Parathyroid adenoma (tissue), 2 donors: ENCODE measurements around the gene TEDC1.

Experiments
- H2AFZ ChIP-seq: fragments of 300-600 bp; sonication (generic); one replicate; pipeline ENCODE4 v1.7.0; 2017; ENCODE audit warnings: antibody characterized with exemption, mild to moderate bottlenecking
- H3K27ac ChIP-seq: fragments of 300-600 bp; sonication (generic); one replicate; pipeline ENCODE4 v1.7.0; 2017
- H3K27me3 ChIP-seq: fragments of 300-600 bp; sonication (generic); one replicate; pipeline ENCODE4 v1.7.0; 2017; ENCODE audit warnings: low read length; ENCODE audit not compliant: control insufficient read depth, insufficient read depth
- H3K36me3 ChIP-seq: fragments of 300-600 bp; sonication (generic); one replicate; pipeline ENCODE4 v1.7.0; 2017; ENCODE audit warnings: low read length; ENCODE audit not compliant: control insufficient read depth, insufficient read depth
- H3K4me1 ChIP-seq: fragments of 300-600 bp; sonication (generic); one replicate; pipeline ENCODE4 v1.7.0; 2017; ENCODE audit warnings: control low read depth
- H3K4me2 ChIP-seq: fragments of 300-600 bp; sonication (generic); one replicate; pipeline ENCODE4 v1.7.0; 2017; ENCODE audit warnings: low read length
- H3K4me3 ChIP-seq: fragments of 300-600 bp; sonication (generic); one replicate; pipeline ENCODE4 v1.7.0; 2017; ENCODE audit warnings: low read depth, low read length
- H3K79me2 ChIP-seq: fragments of 300-600 bp; sonication (generic); one replicate; pipeline ENCODE4 v1.7.0; 2017; ENCODE audit warnings: control low read depth
- H3K9ac ChIP-seq: fragments of 300-600 bp; sonication (generic); one replicate; pipeline ENCODE4 v1.7.0; 2017; ENCODE audit warnings: mild to moderate bottlenecking
- H3K9me3 ChIP-seq: fragments of 300-600 bp; sonication (generic); one replicate; pipeline ENCODE4 v1.7.0; 2017; ENCODE audit warnings: low read length; ENCODE audit not compliant: control insufficient read depth
- TF ChIP-seq, protein P1 (sequence below): fragments of 300-600 bp; sonication (generic); IDR thresholded peaks from one replicate; pipeline ENCODE4 v1.7.0; 2017; ENCODE audit warnings: antibody characterized with exemption, mild to moderate bottlenecking
- donor health status: primary hyperparathyroidism.

The TEDC1 gene

DNA sequence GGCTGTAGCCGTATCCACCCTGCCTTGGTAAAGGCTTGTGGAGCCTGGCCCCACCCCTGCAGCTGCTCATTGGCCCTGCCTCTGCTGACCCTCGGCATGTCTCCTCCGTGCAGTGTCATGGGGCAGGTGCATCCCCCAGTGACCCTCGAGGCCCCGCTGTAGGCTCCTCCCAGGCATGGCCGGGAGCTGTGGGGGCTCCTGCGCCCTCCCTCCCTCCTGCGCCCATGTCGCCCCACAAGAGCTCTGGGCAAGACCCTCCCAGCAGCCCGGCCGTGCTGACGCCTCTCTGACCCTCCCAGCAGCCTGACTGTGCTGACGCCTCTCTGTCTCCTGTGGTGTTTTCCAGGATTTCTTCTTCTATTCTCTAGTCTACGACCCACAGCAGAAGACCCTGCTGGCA is 37.2 kb upstream of the TEDC1 start:
- Histone ChIP-seq H3K4me3 (no peak overlapping the region), H3K9ac (no peak overlapping the region), H3K4me1 (no peaks in the 10 kb centered on the region), H3K27me3 (no peaks in the 10 kb centered on the region), H3K4me2 (no peak overlapping the region), H3K36me3 (no peaks in the 10 kb centered on the region), H3K27ac (no peak overlapping the region), H2AFZ (no peak overlapping the region), H3K79me2 (peaks cover 4% of the 10 kb centered on the region), H3K9me3 (no peaks in the 10 kb centered on the region)
- TF ChIP-seq, protein P1, sequence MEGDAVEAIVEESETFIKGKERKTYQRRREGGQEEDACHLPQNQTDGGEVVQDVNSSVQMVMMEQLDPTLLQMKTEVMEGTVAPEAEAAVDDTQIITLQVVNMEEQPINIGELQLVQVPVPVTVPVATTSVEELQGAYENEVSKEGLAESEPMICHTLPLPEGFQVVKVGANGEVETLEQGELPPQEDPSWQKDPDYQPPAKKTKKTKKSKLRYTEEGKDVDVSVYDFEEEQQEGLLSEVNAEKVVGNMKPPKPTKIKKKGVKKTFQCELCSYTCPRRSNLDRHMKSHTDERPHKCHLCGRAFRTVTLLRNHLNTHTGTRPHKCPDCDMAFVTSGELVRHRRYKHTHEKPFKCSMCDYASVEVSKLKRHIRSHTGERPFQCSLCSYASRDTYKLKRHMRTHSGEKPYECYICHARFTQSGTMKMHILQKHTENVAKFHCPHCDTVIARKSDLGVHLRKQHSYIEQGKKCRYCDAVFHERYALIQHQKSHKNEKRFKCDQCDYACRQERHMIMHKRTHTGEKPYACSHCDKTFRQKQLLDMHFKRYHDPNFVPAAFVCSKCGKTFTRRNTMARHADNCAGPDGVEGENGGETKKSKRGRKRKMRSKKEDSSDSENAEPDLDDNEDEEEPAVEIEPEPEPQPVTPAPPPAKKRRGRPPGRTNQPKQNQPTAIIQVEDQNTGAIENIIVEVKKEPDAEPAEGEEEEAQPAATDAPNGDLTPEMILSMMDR, result no peak

DNA sequence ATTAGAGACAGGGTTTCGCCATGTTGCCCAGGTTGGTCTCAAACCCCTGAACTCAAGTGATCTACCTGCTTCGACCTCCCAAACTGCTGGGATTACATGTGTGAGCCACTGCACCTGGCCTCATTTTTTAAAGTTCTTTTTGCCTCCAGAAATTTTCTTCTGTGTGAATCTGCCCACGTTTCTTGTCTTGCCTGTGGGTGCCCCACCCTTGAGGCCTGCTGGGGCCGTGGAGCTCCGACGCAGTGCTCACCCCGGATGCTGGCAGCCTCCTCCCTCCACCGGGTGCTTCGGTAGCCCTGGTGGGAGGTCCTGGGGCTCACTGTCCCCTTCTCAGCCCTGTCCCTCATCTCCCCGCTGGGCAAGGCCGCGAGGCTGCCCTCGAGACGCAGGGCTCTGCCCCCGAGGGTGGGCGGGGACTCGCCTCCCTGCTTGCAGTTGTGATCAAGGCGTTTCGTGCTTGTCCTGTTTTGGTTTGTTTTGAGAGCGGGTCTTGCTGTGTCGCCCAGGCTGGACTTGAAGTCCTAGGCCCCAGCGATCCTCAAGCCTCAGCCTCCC is 35.9 kb upstream of the TEDC1 start:
- Histone ChIP-seq H3K4me1 (no peaks in the 10 kb centered on the region), H3K27me3 (no peaks in the 10 kb centered on the region), H3K36me3 (no peaks in the 10 kb centered on the region), H2AFZ (no peak overlapping the region), H3K9me3 (no peaks in the 10 kb centered on the region), H3K79me2 (no peaks in the 10 kb centered on the region), H3K4me2 (no peak overlapping the region), H3K4me3 (no peak overlapping the region), H3K27ac (no peak overlapping the region), H3K9ac (no peak overlapping the region)
- TF ChIP-seq, protein P1, result no peak

DNA sequence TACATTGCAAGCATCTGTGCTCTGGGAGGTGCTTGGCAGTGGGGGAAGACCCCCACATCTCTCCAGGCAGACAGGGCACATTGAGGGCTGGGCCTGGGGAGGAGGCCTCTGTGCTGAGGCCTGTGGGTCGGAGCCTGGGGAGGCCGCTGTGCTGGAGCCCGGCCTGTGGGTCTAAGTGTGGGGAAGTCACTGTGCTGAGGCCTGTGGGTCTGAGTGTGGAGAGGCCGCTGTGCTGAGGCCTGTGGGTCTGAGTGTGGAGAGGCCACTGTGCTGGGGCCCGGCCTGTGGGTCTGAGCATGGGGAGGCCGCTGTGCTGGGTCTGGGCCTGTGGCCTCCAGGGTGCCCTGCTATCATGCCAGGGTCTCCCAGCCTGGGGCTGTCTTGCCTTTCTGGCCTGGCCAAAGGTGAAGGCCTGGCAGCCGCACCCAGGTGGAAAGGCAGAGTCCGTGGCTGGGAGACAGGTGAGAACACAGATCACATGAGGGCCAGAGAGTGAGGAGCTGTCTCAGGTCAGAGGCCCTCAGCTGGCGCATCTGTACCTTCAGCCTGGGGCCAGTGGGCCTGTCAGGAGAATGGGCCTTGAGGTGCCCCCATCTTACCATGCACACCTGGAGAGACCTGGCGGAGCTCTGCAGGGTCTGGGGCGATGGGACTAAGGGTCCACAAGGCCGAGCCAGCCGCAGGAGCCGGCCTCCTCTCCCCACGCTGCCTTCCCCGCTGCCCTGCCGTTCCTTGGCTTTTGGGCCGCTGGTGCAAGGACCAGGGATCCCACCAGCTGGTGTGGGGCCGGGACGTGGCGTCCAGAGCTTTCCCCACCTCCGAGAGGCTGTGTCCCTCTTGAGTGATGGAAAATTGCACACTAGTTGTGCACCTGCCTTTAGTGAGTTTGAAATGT is 35.0 kb upstream of the TEDC1 start:
- Histone ChIP-seq H3K4me3 (no peak overlapping the region), H3K79me2 (no peaks in the 10 kb centered on the region), H3K4me1 (no peaks in the 10 kb centered on the region), H3K9ac (no peak overlapping the region), H2AFZ (no peak overlapping the region), H3K4me2 (no peak overlapping the region), H3K27me3 (no peaks in the 10 kb centered on the region), H3K9me3 (no peaks in the 10 kb centered on the region), H3K27ac (no peak overlapping the region), H3K36me3 (no peaks in the 10 kb centered on the region)
- TF ChIP-seq, protein P1, result no peak

DNA sequence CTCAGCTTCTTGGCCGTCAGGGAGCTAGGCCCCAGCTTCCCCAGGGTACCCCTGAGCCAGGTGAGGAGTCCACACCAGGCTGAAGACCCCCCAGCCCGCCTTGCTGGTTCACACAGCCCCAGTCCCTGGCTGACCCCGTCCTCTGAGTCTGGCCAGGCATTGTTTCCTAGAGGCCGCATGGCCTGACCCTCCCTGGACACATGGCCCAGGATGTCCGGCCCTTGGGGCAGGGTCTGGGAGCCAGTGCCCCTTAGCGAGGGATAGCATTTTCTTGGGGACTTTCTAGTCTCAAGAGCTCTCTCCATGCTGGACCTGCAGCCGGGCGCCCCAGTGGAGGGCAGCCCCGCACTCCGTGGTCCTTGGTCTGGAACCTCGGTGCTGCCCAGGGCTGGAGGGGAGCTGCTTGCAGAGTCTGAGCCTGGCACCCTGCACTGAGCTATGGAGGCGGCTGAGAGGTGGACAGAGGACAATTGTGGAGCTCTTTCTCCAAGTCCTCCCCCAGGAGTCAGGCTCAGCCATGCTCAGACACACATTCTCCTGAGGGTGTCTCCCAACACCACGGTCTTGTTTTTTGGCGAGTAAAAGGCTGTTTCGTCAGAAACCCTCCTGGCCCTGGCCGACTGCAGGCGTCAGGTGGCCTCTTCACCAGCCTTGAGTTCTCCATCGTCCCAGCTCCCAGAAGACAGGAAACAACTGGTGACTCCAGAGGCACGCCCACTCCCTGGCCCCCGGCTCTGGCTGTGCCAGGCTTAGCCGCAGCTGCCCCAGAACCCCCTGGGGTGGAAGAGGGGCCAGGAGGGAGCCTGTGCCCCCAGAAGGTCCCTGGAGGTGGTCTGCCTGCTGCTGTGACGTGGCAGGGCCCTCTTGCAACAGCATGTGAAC is 34.1 kb upstream of the TEDC1 start:
- no peaks in the 10 kb centered on the region for H3K36me3 ChIP-seq
- no peaks in the 10 kb centered on the region for H3K27me3 ChIP-seq
- no peaks in the 10 kb centered on the region for H3K79me2 ChIP-seq

More for the DNA sequence above, 34.1 kb upstream of the TEDC1 start:
- Histone ChIP-seq H2AFZ (no peak overlapping the region), H3K9me3 (no peaks in the 10 kb centered on the region), H3K4me2 (no peak overlapping the region), H3K4me1 (no peaks in the 10 kb centered on the region), H3K4me3 (no peak overlapping the region), H3K9ac (no peak overlapping the region), H3K27ac (no peak overlapping the region)
- TF ChIP-seq, protein P1, result no peak
